ENCODE data around the gene PLCB2. TPM values are rescaled to one million over a fixed set of nuclear protein-coding genes. Genes with fewer than 3 reads are reported as not detected.

Gene PLCB2, protein sequence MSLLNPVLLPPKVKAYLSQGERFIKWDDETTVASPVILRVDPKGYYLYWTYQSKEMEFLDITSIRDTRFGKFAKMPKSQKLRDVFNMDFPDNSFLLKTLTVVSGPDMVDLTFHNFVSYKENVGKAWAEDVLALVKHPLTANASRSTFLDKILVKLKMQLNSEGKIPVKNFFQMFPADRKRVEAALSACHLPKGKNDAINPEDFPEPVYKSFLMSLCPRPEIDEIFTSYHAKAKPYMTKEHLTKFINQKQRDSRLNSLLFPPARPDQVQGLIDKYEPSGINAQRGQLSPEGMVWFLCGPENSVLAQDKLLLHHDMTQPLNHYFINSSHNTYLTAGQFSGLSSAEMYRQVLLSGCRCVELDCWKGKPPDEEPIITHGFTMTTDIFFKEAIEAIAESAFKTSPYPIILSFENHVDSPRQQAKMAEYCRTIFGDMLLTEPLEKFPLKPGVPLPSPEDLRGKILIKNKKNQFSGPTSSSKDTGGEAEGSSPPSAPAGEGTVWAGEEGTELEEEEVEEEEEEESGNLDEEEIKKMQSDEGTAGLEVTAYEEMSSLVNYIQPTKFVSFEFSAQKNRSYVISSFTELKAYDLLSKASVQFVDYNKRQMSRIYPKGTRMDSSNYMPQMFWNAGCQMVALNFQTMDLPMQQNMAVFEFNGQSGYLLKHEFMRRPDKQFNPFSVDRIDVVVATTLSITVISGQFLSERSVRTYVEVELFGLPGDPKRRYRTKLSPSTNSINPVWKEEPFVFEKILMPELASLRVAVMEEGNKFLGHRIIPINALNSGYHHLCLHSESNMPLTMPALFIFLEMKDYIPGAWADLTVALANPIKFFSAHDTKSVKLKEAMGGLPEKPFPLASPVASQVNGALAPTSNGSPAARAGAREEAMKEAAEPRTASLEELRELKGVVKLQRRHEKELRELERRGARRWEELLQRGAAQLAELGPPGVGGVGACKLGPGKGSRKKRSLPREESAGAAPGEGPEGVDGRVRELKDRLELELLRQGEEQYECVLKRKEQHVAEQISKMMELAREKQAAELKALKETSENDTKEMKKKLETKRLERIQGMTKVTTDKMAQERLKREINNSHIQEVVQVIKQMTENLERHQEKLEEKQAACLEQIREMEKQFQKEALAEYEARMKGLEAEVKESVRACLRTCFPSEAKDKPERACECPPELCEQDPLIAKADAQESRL
- 26.9 TPM for total RNA-seq

DNA sequence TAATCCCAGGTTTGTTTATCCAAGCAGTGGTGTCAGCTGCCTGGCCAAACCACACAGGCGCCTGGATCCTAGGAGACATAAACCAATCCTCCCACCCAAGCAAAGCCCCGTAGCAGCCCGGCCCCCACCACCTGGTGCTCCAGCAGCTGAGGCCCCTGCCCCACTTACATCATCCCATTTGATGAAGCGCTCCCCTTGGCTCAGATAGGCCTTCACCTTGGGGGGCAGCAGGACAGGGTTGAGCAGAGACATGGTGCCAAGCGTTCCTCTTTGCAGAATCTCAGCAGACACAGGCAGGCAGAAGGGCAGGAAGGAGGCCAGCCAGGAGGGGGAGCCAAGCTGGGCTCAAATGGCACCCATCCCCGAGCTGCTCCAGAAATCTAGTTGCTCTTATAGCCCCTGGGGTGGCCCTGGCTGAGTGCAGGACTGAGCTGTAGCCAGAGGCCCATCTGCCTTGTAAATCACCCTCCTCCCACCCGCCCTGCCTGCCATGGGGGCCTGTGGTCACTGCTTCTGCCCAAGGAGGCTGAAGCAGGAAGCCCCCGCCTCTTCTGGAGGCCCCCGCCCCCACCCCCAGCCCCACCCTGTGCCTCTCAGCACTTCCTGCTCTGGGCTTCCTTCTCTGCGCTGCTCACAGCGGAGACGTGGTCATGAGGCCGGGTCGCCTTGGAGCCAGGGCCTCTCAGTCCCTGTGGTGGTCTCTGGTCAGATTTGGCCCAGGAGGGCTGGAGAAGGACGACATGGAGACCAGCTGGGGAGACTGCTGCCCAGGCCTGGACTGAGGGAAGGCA lies at the start of gene PLCB2:
PLCB2 (minus strand) TSS at position 515 of the 791 bp plus-strand sequence; CDS start at position 252, 263 bp downstream.
- peak; percentile 62 for DNase-seq (ENCODE audit: low spot score)

- no peak for DNase-seq (ENCODE audit: low spot score)
Observed at GRCh38 chr15:40357246-40357645, 49.5 kb upstream of the PLCB2 start.

- no peak for DNase-seq (ENCODE audit: low spot score)
Observed at GRCh38 chr15:40355976-40356585, 48.3 kb upstream of the PLCB2 start.

- DNase-seq (ENCODE audit: low spot score), result no peak
Observed at GRCh38 chr15:40354408-40355171, 46.9 kb upstream of the PLCB2 start.

DNA sequence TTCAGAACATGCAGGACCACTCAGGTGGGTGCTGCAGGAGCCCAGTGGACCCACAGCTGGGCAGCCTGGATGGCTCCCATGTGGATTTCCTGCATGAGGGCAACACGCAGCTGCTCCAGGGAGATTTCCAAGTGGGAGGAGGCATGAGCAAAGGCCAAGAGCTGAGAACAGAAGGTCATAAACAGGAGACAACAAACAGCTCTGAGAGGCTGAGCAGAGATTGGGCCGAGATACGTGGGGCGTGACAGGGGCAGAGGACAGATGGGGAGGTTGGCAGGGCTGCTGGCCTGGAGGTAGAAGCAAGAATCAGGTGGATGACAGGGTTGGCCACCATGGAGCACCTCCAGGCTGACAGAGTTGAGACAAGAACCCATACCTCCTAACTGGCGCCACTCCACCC lies 46.0 kb upstream of the PLCB2 start:
- no peak for DNase-seq (ENCODE audit: low spot score)

- no peak for DNase-seq (ENCODE audit: low spot score)
Observed at GRCh38 chr15:40352281-40352901, 44.7 kb upstream of the PLCB2 start.

DNA sequence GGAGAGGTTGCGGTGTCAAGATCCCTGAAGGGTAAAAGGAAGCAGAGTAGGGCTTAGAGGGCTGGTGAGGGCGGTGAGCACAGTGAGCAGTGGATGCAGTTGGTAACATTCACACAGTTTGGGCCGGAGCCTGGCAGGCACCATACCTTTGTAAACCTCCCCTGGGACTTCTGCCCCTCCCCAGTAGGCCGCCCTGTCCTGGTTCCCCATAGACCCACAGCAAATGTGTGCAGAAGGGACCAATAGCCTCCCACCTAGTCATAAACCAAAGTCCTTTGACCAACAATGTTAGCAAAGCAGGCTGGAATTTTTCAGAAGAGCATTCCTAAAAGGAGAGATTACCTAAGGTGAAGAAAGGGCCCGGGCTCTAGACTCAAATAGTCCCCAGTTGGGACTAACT lies 41.4 kb upstream of the PLCB2 start:
- no peak for DNase-seq (ENCODE audit: low spot score)

GRCh38 chr15:40348474-40348870 lies 40.7 kb upstream of the PLCB2 start:
- no peak for DNase-seq (ENCODE audit: low spot score)

DNA sequence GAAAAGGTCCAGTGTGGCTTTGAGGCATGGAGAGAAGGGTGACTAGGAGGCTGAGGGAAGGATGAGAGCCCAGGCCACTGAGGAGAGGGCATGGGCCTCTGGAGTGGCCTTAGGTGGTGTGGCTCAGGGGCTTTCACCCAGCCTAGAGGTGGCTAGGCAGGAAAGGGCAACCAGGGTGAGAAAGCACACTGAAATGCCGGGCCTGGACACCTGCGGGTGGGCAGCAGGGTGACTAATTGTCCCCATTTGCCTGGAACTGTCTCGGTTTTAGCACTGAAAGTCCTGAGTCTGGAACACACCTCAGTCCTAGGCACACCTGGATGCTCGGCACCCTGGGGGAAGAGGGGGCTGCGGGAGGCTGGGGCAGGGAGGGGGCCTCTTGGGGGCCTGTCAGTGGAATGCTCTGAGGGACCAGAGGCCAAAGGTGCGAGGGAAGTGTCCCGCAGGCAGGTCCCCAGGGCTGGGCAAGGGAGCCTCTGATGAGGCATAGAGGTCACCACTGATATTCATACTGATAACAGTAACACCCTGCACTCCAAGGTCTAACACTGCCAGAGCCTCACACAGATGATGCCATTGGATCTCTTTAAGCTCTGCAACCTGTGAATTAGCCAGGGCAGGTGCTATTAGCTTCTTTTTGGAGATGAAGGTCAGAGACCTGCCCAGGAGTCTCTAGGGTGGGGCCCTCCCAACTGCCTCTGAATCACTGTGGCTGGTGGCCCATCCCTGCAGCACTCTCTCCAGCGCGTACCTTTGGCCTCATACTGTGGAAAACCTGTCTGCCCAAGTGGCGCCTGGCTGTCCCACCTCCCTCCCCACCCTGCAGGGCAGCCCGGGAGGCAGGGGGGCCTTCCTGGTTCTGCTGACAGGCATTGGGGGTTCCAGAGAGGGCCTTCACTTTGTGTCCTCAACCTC lies 40.1 kb upstream of the PLCB2 start:
- DNase-seq (ENCODE audit: low spot score), result no peak

DNA sequence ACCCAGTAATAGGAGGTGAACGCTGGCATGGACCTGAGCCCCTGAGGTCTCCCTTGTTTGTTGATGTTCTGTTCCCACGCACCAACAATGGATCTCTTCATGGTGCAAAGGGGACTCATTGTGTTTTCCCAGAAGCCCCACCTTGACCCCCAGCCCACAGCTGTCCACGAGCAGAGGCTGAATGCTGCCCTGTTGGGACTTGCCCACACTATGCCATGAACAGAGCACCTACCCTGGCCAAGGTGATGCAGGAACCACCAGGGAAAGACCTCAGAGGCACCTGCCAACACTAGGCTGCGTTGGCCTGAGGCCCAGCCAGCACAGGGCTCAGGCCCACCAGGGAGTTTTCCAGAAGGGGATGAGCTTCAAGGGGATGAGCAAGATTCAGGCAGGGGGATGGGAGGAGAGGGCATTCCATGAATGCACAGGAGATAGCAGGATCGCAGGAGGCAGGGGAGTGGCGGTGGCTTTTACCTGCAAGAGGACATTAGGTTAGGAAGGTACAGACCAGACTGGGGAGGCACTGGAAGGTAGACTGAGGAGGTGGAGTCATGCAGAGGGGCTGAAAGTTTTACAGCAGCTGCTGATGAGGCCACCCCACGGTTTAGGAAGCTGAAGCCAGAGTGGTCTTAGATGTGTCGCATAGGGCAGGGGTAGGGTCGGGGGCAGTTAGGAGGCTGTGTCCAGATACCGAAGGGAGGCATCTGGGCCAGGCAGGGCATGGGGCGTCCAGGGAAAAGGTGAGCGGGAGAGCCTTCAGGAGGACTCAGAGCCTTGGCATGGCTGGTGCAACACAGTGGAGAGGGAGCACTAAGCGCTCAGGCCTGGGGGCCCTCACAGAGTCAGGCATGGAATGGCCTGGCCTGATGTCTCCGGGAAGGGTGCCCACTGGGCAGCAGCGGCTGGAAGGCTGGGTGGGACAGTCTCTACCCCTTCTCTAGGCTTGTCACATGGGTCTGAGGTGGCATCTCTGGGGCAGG lies 39.1 kb upstream of the PLCB2 start:
- DNase-seq (ENCODE audit: low spot score), result no peak

- no peak for DNase-seq (ENCODE audit: low spot score)
Observed at GRCh38 chr15:40345867-40346578, 38.3 kb upstream of the PLCB2 start.

DNA sequence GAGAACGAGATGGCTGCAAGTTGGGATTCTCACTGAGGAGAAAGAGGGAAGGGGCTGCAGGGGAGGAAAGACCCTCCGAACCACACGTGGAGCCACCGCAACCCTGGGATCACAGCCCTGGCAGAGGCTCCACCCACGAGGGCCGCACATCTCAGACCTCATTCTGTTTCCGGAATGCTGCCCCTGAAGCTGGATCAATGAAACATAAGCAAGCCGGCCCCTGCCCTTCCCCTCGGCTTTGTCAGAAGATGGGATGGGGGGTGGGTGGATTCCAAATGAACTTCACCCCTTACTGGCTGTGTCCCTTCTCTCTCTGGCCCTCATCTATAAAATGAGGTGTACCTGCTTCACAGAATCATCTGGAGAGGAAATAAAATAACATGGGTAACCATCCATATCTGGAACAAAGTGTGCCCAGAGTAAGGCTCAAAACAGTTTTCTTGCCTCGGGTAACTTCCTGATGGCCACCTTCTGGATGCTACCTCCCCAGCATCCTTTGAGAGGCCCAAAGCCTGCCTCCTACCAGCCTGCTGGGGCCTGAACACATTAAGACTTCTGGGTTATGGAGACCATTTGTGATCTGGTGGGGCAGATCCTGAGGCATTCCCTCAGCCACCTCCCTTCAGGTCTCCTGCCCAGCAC lies 37.6 kb upstream of the PLCB2 start:
- DNase-seq (ENCODE audit: low spot score), result no peak

- no peak for DNase-seq (ENCODE audit: low spot score)
Observed at GRCh38 chr15:40344631-40345120, 36.9 kb upstream of the PLCB2 start.

- DNase-seq (ENCODE audit: low spot score), result no peak
Observed at GRCh38 chr15:40344217-40344616, 36.5 kb upstream of the PLCB2 start.

DNA sequence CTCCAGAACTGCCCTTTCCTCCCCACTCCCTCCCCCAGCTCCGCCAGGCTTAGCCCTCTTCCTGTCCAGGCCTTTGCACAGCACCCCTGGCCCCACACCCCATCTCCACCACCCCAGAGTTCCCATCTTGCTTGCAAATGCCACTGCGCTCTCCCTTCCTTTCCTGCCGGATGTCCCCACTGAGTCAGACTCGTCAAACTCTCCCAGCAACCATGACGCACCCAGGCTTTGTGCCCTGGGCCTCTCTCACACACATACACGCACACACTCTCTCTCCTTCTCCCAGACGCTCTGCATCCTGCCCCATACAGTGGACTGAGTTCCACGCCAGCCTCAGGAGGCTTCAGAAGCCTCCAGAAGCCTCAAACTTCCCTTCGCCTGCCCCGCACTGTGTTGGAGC lies 35.8 kb upstream of the PLCB2 start:
- peak; percentile 80 for DNase-seq (ENCODE audit: low spot score)

All from ureter (tissue), 1 donor.